AG10803 (cell line): ENCODE measurements around the gene FUT8.

Experiments
- DNase-seq: peaks from one replicate; pipeline ENCODE4 v3.0.0; 2010; ENCODE audit warnings: low read depth
- H3K4me3 ChIP-seq: 2 replicates; pipeline ENCODE4 v1.5.1; 2011; ENCODE audit warnings: mild to moderate bottlenecking, low read length, control low read depth
- TF ChIP-seq, protein P1 (sequence below): conservative IDR thresholded peaks from 2 replicates; pipeline ENCODE4 v1.5.1; 2011; ENCODE audit warnings: mild to moderate bottlenecking, low read length, control low read depth, inconsistent platforms

The FUT8 gene

DNA sequence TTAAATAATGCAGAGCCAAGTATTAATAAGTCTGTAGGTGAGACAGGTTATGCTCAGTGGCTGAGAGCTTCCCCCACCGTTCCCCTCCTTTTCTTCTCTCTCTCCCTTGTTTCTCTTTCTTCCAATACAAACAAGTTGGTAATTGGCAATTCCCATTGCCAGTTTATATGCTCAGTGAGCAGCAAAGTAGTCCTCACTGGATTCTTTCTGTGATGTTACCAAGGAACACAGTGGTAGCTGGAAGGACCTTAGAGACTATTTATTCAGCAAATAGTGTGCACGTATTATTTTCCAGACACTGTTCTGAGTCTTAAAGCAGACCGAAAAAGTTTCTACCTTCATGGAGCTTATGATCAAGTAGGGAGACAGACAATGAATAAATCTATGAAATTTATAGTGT lies 344.4 kb downstream of the FUT8 start:
- TF ChIP-seq, protein P1, sequence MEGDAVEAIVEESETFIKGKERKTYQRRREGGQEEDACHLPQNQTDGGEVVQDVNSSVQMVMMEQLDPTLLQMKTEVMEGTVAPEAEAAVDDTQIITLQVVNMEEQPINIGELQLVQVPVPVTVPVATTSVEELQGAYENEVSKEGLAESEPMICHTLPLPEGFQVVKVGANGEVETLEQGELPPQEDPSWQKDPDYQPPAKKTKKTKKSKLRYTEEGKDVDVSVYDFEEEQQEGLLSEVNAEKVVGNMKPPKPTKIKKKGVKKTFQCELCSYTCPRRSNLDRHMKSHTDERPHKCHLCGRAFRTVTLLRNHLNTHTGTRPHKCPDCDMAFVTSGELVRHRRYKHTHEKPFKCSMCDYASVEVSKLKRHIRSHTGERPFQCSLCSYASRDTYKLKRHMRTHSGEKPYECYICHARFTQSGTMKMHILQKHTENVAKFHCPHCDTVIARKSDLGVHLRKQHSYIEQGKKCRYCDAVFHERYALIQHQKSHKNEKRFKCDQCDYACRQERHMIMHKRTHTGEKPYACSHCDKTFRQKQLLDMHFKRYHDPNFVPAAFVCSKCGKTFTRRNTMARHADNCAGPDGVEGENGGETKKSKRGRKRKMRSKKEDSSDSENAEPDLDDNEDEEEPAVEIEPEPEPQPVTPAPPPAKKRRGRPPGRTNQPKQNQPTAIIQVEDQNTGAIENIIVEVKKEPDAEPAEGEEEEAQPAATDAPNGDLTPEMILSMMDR: no peak
- no peak overlapping the region for H3K4me3 ChIP-seq
- DNase-seq: no peak

DNA sequence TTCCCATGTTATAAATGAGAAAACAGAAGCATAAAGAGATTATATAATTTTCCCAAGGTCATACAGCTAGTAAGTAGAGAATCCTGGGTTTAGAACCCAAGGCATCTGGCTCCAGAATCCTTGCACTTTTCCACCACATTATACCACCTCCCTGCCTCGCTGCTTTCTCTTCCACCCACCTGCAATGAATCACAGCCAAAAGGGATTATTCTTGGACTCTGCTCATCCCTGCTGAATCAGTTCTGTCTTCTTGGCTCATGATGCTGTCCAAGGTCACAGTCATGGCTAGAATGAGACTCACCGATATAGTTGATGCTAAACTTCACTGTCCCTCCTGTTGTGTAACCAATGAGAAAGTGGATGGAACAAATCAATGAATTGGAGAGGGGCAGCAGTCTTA lies 356.6 kb downstream of the FUT8 start:
- DNase-seq: no peak
- TF ChIP-seq, protein P1: no peak
- H3K4me3 ChIP-seq: no peak overlapping the region

DNA sequence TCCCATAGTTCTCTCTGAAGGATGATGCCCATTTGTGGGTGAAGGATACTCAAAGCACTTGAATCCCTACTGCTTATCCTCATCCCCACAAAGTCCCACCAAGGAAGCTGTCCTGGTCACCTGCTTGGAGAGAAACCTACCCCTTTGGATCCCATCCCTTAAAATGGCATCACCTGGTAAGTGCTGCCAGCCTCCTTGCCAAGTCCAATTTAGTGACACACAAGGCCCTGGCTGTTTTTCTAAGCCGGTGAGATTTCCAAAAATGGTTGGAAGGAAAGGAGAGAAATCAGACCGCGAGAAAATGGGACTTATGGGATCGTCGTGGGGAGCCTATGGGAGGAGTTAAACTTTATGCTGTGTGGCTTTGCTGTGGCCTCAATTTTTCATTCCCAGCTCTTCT lies 358.2 kb downstream of the FUT8 start:
- H3K4me3 ChIP-seq: no peak overlapping the region
- TF ChIP-seq, protein P1: no peak
- no peak for DNase-seq

DNA sequence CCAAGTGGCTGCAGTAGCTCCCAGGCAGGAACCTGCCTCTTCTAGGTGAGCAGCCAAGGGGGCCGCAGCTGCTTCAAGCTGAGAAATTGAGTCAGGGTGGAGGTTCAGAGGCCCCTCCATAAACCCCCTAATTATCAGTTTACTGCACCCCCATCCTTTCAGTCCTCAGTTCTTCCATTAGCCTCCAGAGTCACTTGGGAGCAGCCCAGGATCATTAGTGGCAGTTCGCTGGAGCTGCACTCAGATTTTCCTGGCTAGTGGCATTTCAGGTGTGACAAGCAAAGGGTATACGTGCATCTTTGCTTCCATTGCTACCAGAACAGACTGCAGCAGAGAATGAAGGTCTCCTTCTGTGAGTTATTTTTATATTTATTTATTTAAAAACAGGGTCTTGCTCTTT lies 358.7 kb downstream of the FUT8 start:
- no peak for DNase-seq
- no peak overlapping the region for H3K4me3 ChIP-seq
- TF ChIP-seq, protein P1: no peak

DNA sequence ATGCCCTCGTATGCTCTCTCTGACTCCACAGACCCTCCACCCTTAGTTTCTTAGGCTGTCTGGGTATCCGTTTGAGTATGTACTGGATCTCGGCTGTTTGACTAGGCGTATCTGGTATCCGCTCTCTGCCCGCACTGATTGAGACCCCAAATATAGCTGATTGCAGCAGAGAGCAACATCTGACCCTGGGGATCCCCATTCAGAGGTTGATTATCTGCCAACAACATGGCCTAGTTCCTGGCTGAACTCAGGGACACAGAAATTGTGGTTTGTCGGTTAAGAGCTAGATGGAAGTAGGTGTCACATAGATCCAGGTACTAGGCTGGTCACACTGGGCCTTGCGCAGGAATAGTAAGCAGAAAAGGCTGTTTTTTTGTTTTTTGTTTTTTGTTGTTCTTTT lies 359.9 kb downstream of the FUT8 start:
- TF ChIP-seq, protein P1: no peak
- no peak overlapping the region for H3K4me3 ChIP-seq
- DNase-seq: no peak

DNA sequence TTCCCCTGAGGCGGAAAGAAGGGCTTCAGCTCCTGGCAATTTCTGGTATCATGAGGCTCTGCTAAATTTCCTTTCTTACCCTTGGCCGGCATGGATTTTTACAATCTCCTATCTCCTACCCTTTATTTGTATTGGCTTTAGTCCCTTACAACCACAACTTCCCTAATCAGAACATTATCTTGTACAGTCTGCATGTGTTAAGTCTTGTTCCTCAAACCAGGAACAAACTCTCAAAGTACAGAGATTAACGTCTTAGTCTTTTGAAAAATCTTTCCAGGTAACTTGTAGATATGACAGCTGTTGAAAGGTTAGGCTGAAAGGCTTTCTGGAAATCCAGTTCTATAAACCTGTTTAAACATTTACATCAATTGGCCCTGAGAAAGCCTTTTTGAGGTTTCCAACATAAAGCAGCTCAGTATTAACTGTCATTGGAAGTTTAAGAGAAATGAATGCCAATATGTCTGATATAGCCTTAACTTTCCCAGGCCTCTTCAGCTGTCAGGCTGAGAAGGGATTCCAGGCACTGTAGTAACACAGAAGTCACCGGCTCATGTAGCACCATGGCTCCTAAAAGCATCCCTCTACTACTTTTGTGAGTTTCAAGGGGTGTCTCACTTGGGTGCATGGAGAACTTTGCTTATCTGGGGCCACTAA lies 360.5 kb downstream of the FUT8 start:
- no peak for DNase-seq
- no peak overlapping the region for H3K4me3 ChIP-seq

DNA sequence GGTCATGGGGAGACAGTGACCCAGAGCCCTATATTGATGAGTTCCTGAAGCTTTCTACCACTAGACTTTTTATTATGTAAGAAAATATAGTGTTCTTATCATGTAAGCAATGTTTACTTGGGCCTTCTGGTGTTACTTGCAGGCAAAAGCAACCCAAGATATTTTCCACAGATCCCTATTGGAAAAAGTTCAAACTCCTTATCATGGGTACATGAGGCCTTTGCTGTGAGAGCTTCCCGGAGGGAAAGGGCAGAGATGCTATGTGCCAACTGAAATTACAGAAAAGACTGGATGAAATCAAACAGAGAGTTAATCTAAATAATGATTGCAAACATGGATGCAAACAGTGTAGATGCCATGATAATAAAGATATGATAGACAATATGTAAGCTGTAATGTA lies 361.5 kb downstream of the FUT8 start:
- H3K4me3 ChIP-seq: no peak overlapping the region
- TF ChIP-seq, protein P1: no peak
- no peak for DNase-seq

More for the DNA sequence above, 360.5 kb downstream of the FUT8 start:
- TF ChIP-seq, protein P1: no peak
